ENCODE results near the gene IL3.

GRCh38 chr5:132019857-132020555 is 40.4 kb upstream of the IL3 start:
- no peak for TF ChIP-seq CTCF (IDR thresholded peaks at IDR 0.05)
- no peak for TF ChIP-seq POLR2A (IDR thresholded peaks at IDR 0.05)
